SK-N-SH (cell line): ENCODE measurements around the gene CHST3. TPM values are rescaled to one million over a fixed set of nuclear protein-coding genes. Genes with fewer than 3 reads are reported as not detected.

Source experiments
- CTCF ChIA-PET: fragments of 300-600, 350-600 bp; formaldehyde crosslinking; extraction: SDS; loops from one replicate; lab custom pipeline; 2021; lab: Yijun Ruan, JAX
- POLR2A ChIA-PET: fragments of 350-600 bp; sonication (Branson Sonifier 250); formaldehyde crosslinking; extraction: SDS; loops from one replicate; lab custom pipeline; 2020; ENCODE audit warnings: antibody characterized with exemption, inconsistent platforms; lab: Yijun Ruan, JAX
- DNase-seq: peaks from one replicate; pipeline ENCODE4 v3.0.0; 2012
- H2AFZ ChIP-seq: fragments of 200-600 bp; sonication (generic); 2 replicates; pipeline ENCODE4 v1.8.1; 2016; ENCODE audit warnings: antibody characterized with exemption, mild to moderate bottlenecking, low read depth
- H3F3A ChIP-seq: fragments of 200-600 bp; sonication (generic); replicated peaks from 2 replicates; pipeline ENCODE3; 2016; ENCODE audit warnings: antibody characterized with exemption, mild to moderate bottlenecking; ENCODE audit not compliant: insufficient read depth
- H3K27ac ChIP-seq, 2 experiments: fragments of 200-500 bp in 1 of 2; fragments of 200-600 bp in 1 of 2; sonication (Bioruptor generic) in 1 of 2; sonication (generic), shearing (Covaris generic) in 1 of 2; 2 replicates each; pipeline versions ENCODE4 v1.5.1 to v1.6.1; 2014 to 2016; ENCODE audit warnings: low read depth in 2 of 2, inconsistent platforms in 1 of 2, low read length in 1 of 2, mild to moderate bottlenecking in 1 of 2, mixed read lengths in 1 of 2
- H3K27me3 ChIP-seq: fragments of 200-600 bp; sonication (generic), shearing (Covaris generic); 2 replicates; pipeline ENCODE4 v1.6.1; 2016; ENCODE audit warnings: mixed run types; ENCODE audit not compliant: insufficient read depth
- H3K36me3 ChIP-seq, 2 experiments: fragments of 200-500 bp in 1 of 2; fragments of 200-600 bp in 1 of 2; sonication (Bioruptor generic) in 1 of 2; sonication (generic) in 1 of 2; replicated peaks in 1 of 2; 2 replicates each; pipeline versions ENCODE3 to v1.5.1; 2014 to 2016; ENCODE audit warnings: low read length in 1 of 2, mild to moderate bottlenecking in 1 of 2; ENCODE audit not compliant: insufficient read depth in 2 of 2, control insufficient read depth in 1 of 2
- H3K4me1 ChIP-seq, 2 experiments: fragments of 200-500 bp in 1 of 2; fragments of 200-600 bp in 1 of 2; sonication (Bioruptor generic) in 1 of 2; sonication (generic), shearing (Covaris generic) in 1 of 2; 2 replicates each; pipeline versions ENCODE4 v1.5.1 to v1.6.1; 2014 to 2016; ENCODE audit warnings: low read depth in 1 of 2, low read length in 1 of 2, mixed run types in 1 of 2; ENCODE audit not compliant: insufficient read depth in 2 of 2, control insufficient read depth in 1 of 2
- H3K4me2 ChIP-seq: fragments of 200-600 bp; sonication (generic), shearing (Covaris generic); 2 replicates; pipeline ENCODE4 v1.6.1; 2017; ENCODE audit warnings: mixed run types
- H3K4me3 ChIP-seq, 2 experiments: fragments of 200-500 bp in 1 of 2; fragments of 200-600 bp in 1 of 2; sonication (Bioruptor generic) in 1 of 2; sonication (generic), shearing (Covaris generic) in 1 of 2; 2 replicates each; pipeline versions ENCODE4 v1.5.1 to v1.8.1; 2014 to 2016; ENCODE audit warnings: low read depth in 2 of 2, inconsistent platforms in 1 of 2, low read length in 1 of 2, mild to moderate bottlenecking in 1 of 2, mixed read lengths in 1 of 2, moderate library complexity in 1 of 2
- H3K79me2 ChIP-seq: fragments of 200-600 bp; sonication (generic); 2 replicates; pipeline ENCODE4 v1.8.1; 2017; ENCODE audit warnings: mild to moderate bottlenecking; ENCODE audit not compliant: insufficient read depth
- H3K9ac ChIP-seq: fragments of 200-600 bp; sonication (generic); 2 replicates; pipeline ENCODE4 v1.6.1; 2017; ENCODE audit warnings: mixed run types
- H3K9me2 ChIP-seq: fragments of 200-600 bp; sonication (generic); 2 replicates; pipeline ENCODE4 v1.6.1; 2017; ENCODE audit warnings: mixed run types
- H3K9me3 ChIP-seq: fragments of 200-600 bp; sonication (generic); 2 replicates; pipeline ENCODE4 v1.6.1; 2017; ENCODE audit warnings: mixed run types, mild to moderate bottlenecking, moderate library complexity
- H4K20me1 ChIP-seq: fragments of 200-600 bp; sonication (generic); 2 replicates; pipeline ENCODE4 v1.6.1; 2017; ENCODE audit warnings: mild to moderate bottlenecking, mixed run types; ENCODE audit not compliant: insufficient read depth
- CHD2 ChIP-seq: fragments of 150-350 bp; IDR thresholded peaks from 2 replicates; pipeline ENCODE4 v1.6.1; 2018; ENCODE audit warnings: low read length; ENCODE audit not compliant: partially characterized antibody
- CTCF ChIP-seq: fragments of 200-600 bp; sonication (generic); IDR thresholded peaks from 2 replicates; pipeline ENCODE4 v1.6.1; 2017; ENCODE audit warnings: antibody characterized with exemption, mild to moderate bottlenecking, moderate library complexity
- EP300 ChIP-seq, 2 experiments: IDR thresholded peaks; 2 replicates each; pipeline versions ENCODE4 v1.4.0 to v1.6.1; 2012; ENCODE audit warnings: borderline replicate concordance in 1 of 2, low read depth in 1 of 2, low read length in 1 of 2
- GABPA ChIP-seq: IDR thresholded peaks from 2 replicates; pipeline ENCODE4 v1.4.0; 2012; ENCODE audit warnings: low read depth, mild to moderate bottlenecking
- MEF2A ChIP-seq: IDR thresholded peaks from 2 replicates; pipeline ENCODE4 v1.4.0; 2012; ENCODE audit warnings: low read depth, borderline replicate concordance
- NFIC ChIP-seq: IDR thresholded peaks from 2 replicates; pipeline ENCODE4 v1.4.0; 2012; ENCODE audit warnings: borderline replicate concordance
- NRF1 ChIP-seq: IDR thresholded peaks from 2 replicates; pipeline ENCODE4 v1.6.1; 2012; ENCODE audit warnings: low read depth, mild to moderate bottlenecking, low read length
- PBX3 ChIP-seq: IDR thresholded peaks from 2 replicates; pipeline ENCODE4; 2012
- RAD21 ChIP-seq: IDR thresholded peaks from 2 replicates; pipeline ENCODE4 v1.6.1; 2012; ENCODE audit warnings: mild to moderate bottlenecking, low read length
- RCOR1 ChIP-seq: fragments of 150-350 bp; IDR thresholded peaks from 2 replicates; pipeline ENCODE4 v1.6.1; 2017; ENCODE audit warnings: antibody characterized with exemption, low read length
- RFX5 ChIP-seq: IDR thresholded peaks from 2 replicates; pipeline ENCODE4 v1.6.1; 2012; ENCODE audit warnings: mild to moderate bottlenecking, improper control_type of control experiment, low read length
- SIN3A ChIP-seq: IDR thresholded peaks from 2 replicates; pipeline ENCODE4 v1.6.1; 2012; ENCODE audit warnings: low read depth, mild to moderate bottlenecking, low read length, moderate library complexity, borderline replicate concordance
- SMC3 ChIP-seq: IDR thresholded peaks from 2 replicates; pipeline ENCODE4 v1.6.1; 2012; ENCODE audit warnings: low read depth, low read length, improper control_type of control experiment
- TAF1 ChIP-seq: IDR thresholded peaks from 2 replicates; pipeline ENCODE4 v1.6.1; 2012; ENCODE audit warnings: low read depth, mild to moderate bottlenecking, low read length, moderate library complexity, borderline replicate concordance
- YY1 ChIP-seq: IDR thresholded peaks from 2 replicates; pipeline ENCODE4 v1.4.0; 2012; ENCODE audit warnings: low read depth, mild to moderate bottlenecking
- WGBS: methylation state at CpG from one replicate; pipeline ENCODE4 v1.1.6; 2017; ENCODE audit warnings: low lambda C conversion rate; 5-methylcytosine and 5-hydroxymethylcytosine counted together
- polyA plus RNA-seq, 3 experiments: library from polyadenylated mRNA; depleted of rRNA; stranded (reverse); fragments of >200 nt; gene quantifications; 2 replicates each; pipeline ENCODE4 v1.2.3, GENCODE V29; 2012

CHST3 gene
- polyA plus RNA-seq, 1 of the 3 experiments (the other 2 are of a cell fraction), result 6.0 TPM

- Histone ChIP-seq H3K4me3 (peak overlapping the region in 1 of 2 experiments; percentile 46; a peak in 1 of 4 replicates), H2AFZ (no peak overlapping the region; the same call in 1 of the 2 replicates), H3K9ac (no peak overlapping the region), H3K4me2 (no peak overlapping the region), H3K9me3 (no peaks in the 10 kb centered on the region), H3K27ac (no peak overlapping the region), H3K36me3 (no peaks in the 10 kb centered on the region), H4K20me1 (no peaks in the 10 kb centered on the region), H3K79me2 (no peaks in the 10 kb centered on the region), H3K9me2 (no peaks in the 10 kb centered on the region), H3F3A (no peaks in the 10 kb centered on the region), H3K4me1 (peaks cover 0 to 7% of the 10 kb centered on the region in 2 experiments; a peak in 1 of 4 replicates), H3K27me3 (no peaks in the 10 kb centered on the region)
- peak in 1 of 2 experiments; percentile 31; a peak in 1 of 4 replicates for TF ChIP-seq EP300 (IDR thresholded peaks at IDR 0.05; ENCODE audit: borderline replicate concordance in 1 of 2, low read depth in 1 of 2, low read length in 1 of 2)
- peak; percentile 77 for TF ChIP-seq CHD2
- no peak for TF ChIP-seq GABPA
- peak; percentile 36; the same call in 1 of the 2 replicates for TF ChIP-seq NRF1
- TF ChIP-seq NFIC, result 0 out of 2 replicates have a peak, but pooled peaks have one; percentile 26
- peak; percentile 100 for TF ChIP-seq SMC3
- TF ChIP-seq RAD21, result peak; percentile 100
- peak; percentile 100 for TF ChIP-seq CTCF
- no peak for TF ChIP-seq YY1
- 0 out of 2 replicates have a peak, but pooled peaks have one; percentile 22 for TF ChIP-seq RCOR1
- TF ChIP-seq RFX5, result peak; percentile 77
- TF ChIP-seq SIN3A, result no peak
- no peak for TF ChIP-seq MEF2A
- TF ChIP-seq PBX3, result no peak
- TF ChIP-seq TAF1, result no peak
- 28% methylated on average over 12 of the region's 12 CpGs for WGBS
- peak; percentile 88 for DNase-seq
- ChIA-PET POLR2A (interaction anchor here (0.9 to 1.1 kb wide), 3 partner anchors 93 to 225 kb away, joined by 3 to 5 read pairs (median 5); partner anchors contain the start of genes ANAPC16 and ASCC1), CTCF (interaction anchor here (0.6 to 11.9 kb wide), 81 partner anchors 10 to 362 kb away, joined by 3 to 250 read pairs (median 5); partner anchors contain the start of genes ANAPC16, ASCC1, CHST3 and DDIT4)
These were observed 84.4 kb downstream of the CHST3 start for GRCh38 chr10:72048450-72049124.
